Liver (tissue), 9 donors: ENCODE data around the gene KATNB1. TPM values are rescaled to one million over a fixed set of nuclear protein-coding genes. Genes with fewer than 3 reads are reported as not detected.

Experiments used
- DNase-seq: peaks from one replicate; pipeline ENCODE4 v3.0.0-alpha.2; 2017; ENCODE audit warnings: low spot score
- H3K27ac ChIP-seq, 2 donors: one replicate each; pipeline ENCODE4 v1.7.0; 2013; ENCODE audit warnings: inconsistent platforms in 2 of 2, low read length in 2 of 2, control low read depth in 1 of 2, low read depth in 1 of 2, mild to moderate bottlenecking in 1 of 2
- H3K27me3 ChIP-seq, 4 donors: one replicate each; pipeline versions ENCODE4 v1.6.1 to v1.7.0; 2013; ENCODE audit warnings: low read length in 3 of 4, inconsistent platforms in 1 of 4, mild to moderate bottlenecking in 1 of 4, moderate library complexity in 1 of 4; ENCODE audit not compliant: control insufficient read depth in 4 of 4, insufficient read depth in 4 of 4
- H3K36me3 ChIP-seq, 4 donors: one replicate each; pipeline versions ENCODE4 v1.6.1 to v1.7.0; 2013; ENCODE audit warnings: low read length in 3 of 4, mild to moderate bottlenecking in 3 of 4, low read depth in 1 of 4, moderate library complexity in 1 of 4; ENCODE audit not compliant: control insufficient read depth in 4 of 4, insufficient read depth in 3 of 4
- H3K4me1 ChIP-seq, 4 donors: one replicate each; pipeline versions ENCODE4 v1.6.1 to v1.7.0; 2013; ENCODE audit warnings: low read length in 3 of 4, mild to moderate bottlenecking in 3 of 4, moderate library complexity in 1 of 4; ENCODE audit not compliant: control insufficient read depth in 4 of 4, insufficient read depth in 4 of 4
- H3K4me3 ChIP-seq, 3 donors: one replicate each; pipeline versions ENCODE4 v1.6.1 to v1.7.0; 2013; ENCODE audit warnings: low read length in 3 of 3, control low read depth in 1 of 3, low read depth in 1 of 3, mild to moderate bottlenecking in 1 of 3
- H3K9ac ChIP-seq, 2 donors: one replicate each; pipeline ENCODE4 v1.7.0; 2013; ENCODE audit warnings: low read length in 2 of 2, mild to moderate bottlenecking in 2 of 2, moderate library complexity in 2 of 2, control low read depth in 1 of 2, low read depth in 1 of 2
- H3K9me3 ChIP-seq, 4 donors: one replicate each; pipeline versions ENCODE4 v1.6.1 to v1.7.0; 2013; ENCODE audit warnings: low read length in 3 of 4; ENCODE audit not compliant: control insufficient read depth in 4 of 4
- EGR1 ChIP-seq, 2 donors: IDR thresholded peaks; 2 replicates each; pipeline ENCODE4 v1.6.1; 2016 to 2018; ENCODE audit warnings: antibody characterized with exemption in 2 of 2, low read depth in 2 of 2
- FOXA1 ChIP-seq: IDR thresholded peaks from 2 replicates; pipeline ENCODE4 v1.6.1; 2016; ENCODE audit warnings: antibody characterized with exemption
- FOXA2 ChIP-seq: IDR thresholded peaks from 2 replicates; pipeline ENCODE4 v1.6.1; 2016; ENCODE audit warnings: antibody characterized with exemption
- GABPA ChIP-seq, 2 donors: IDR thresholded peaks in 1 of 2; conservative IDR thresholded peaks in 1 of 2; 2 replicates each; pipeline ENCODE4 v1.6.1; 2016; ENCODE audit warnings: antibody characterized with exemption in 2 of 2, mild to moderate bottlenecking in 1 of 2, moderate library complexity in 1 of 2
- HNF4A ChIP-seq, 2 donors: conservative IDR thresholded peaks; 2 replicates each; pipeline ENCODE4 v1.6.1; 2016; ENCODE audit warnings: antibody characterized with exemption in 2 of 2, mild to moderate bottlenecking in 2 of 2
- HNF4G ChIP-seq: IDR thresholded peaks from 2 replicates; pipeline ENCODE4 v1.6.1; 2016; ENCODE audit warnings: antibody characterized with exemption
- NR2F2 ChIP-seq: IDR thresholded peaks from 2 replicates; pipeline ENCODE4 v1.6.1; 2016; ENCODE audit warnings: antibody characterized with exemption
- RAD21 ChIP-seq, 2 donors: IDR thresholded peaks; 2 replicates each; pipeline ENCODE4 v1.6.1; 2016; ENCODE audit warnings: antibody characterized with exemption in 2 of 2, mild to moderate bottlenecking in 2 of 2
- REST ChIP-seq: IDR thresholded peaks from 2 replicates; pipeline ENCODE4 v1.6.1; 2016; ENCODE audit warnings: antibody characterized with exemption, mild to moderate bottlenecking
- RXRA ChIP-seq, 2 donors: IDR thresholded peaks; 2 replicates each; pipeline ENCODE4 v1.6.1; 2017 to 2018; ENCODE audit warnings: antibody characterized with exemption in 2 of 2, mild to moderate bottlenecking in 1 of 2
- SP1 ChIP-seq: IDR thresholded peaks from 2 replicates; pipeline ENCODE4 v1.6.1; 2018; ENCODE audit warnings: antibody characterized with exemption, mild to moderate bottlenecking
- TAF1 ChIP-seq: conservative IDR thresholded peaks from 2 replicates; pipeline ENCODE4 v1.6.1; 2016; ENCODE audit warnings: antibody characterized with exemption, mild to moderate bottlenecking
- YY1 ChIP-seq: IDR thresholded peaks from 2 replicates; pipeline ENCODE4 v1.6.1; 2016; ENCODE audit warnings: antibody characterized with exemption, mild to moderate bottlenecking
- ZBTB33 ChIP-seq: IDR thresholded peaks from 2 replicates; pipeline ENCODE4 v1.6.1; 2016; ENCODE audit warnings: antibody characterized with exemption
- WGBS: extraction: QIAGEN DNeasy Blood & Tissue Kit; methylation state at CpG from one replicate; pipeline ENCODE4 v1.1.7; 2013; 5-methylcytosine and 5-hydroxymethylcytosine counted together
- polyA plus RNA-seq, 2 donors: library from polyadenylated mRNA; stranded (reverse) in 1 of 2; unstranded in 1 of 2; fragments of 200-250 nt in 1 of 2; fragments of >200 nt in 1 of 2; fragmentation: Nextera tagmentation in 1 of 2; extraction: Ambion mirVana in 1 of 2; gene quantifications; one replicate each; pipeline versions ENCODE4 v1.2.1 to v1.2.3, GENCODE V29; 2013 to 2015
- total RNA-seq, 2 donors: library from RNA; depleted of rRNA; stranded (reverse); fragments of >200 nt; gene quantifications; one replicate each; pipeline ENCODE4 v1.2.3, GENCODE V29; 2014
- TF ChIP-seq, protein P1 (sequence below): fragments of 150-350 bp; IDR thresholded peaks from 2 replicates; pipeline ENCODE4 v1.5.1; 2017; ENCODE audit warnings: improper control_type of control experiment, low read depth, low read length; ENCODE audit not compliant: missing input control
- TF ChIP-seq, protein P2 (sequence below): IDR thresholded peaks from 2 replicates; pipeline ENCODE4 v1.6.1; 2016; ENCODE audit warnings: antibody characterized with exemption
- TF ChIP-seq, protein P3 (sequence below): IDR thresholded peaks from 2 replicates; pipeline ENCODE4 v1.6.1; 2016; ENCODE audit warnings: antibody characterized with exemption
- donor health status: healthy.
- donor health status: healthy.
- donor health status: healthy.
- donor health status: healthy.
- donor health status: healthy.

KATNB1 gene
- total and polyA plus RNA-seq, 4 donors, result 4.5 to 16.4 (median 7.5) TPM

DNA sequence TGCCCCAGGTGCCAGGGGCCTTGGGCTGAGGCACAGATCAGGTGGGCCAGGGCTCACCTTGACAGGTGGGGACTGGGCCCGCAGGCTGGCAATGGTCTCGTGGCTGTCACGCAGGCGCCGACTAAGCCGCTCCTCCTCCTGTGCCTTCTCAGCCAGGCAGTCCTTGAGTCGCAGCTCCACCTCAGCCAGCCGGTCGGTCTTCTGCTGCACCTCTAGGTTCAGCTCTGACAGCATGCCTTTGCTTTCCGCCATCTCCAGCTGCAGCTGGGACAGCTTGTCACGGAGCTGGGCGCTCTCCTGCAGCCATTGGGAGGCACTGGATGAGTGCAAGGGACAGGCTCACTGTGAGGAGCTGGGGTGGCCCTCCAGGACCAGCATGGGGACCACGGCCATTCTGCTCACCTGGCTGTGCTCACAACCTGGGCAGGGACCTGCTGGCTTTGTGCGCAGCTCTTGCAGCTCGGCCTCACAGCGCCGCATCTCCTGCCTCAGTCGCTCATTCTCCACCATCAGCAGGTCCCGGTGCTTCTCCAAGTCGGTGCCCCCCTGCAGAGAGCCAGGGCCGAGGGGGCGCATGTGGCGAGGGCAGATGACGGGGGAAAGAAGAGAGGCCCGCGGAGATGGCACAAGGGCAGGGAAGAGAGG, 35.7 kb downstream of the KATNB1 start:
- no peaks in the 10 kb centered on the region for H3K4me1 ChIP-seq
- no peak overlapping the region for H3K27ac ChIP-seq
- no peaks in the 10 kb centered on the region for H3K27me3 ChIP-seq
- WGBS, result 94% methylated on average over 26 of the region's 26 CpGs
- H3K4me3 ChIP-seq, result no peak overlapping the region
- peaks cover 21 to 65% (median 34%) of the 10 kb centered on the region in 4 donors for H3K36me3 ChIP-seq
- TF ChIP-seq EGR1 (IDR thresholded peaks at IDR 0.05; ENCODE audit: low read depth in 2 of 2) (no peak), TAF1 (no peak), YY1 (no peak), FOXA1 (no peak), FOXA2 (no peak), REST (no peak), HNF4G (no peak), GABPA (IDR thresholded peaks at IDR 0.05 in 1 of 2, conservative IDR thresholded peaks at IDR 0.05 in 1 of 2) (no peak), HNF4A (conservative IDR thresholded peaks at IDR 0.05) (no peak), RXRA (IDR thresholded peaks at IDR 0.05) (no peak), ZBTB33 (no peak), SP1 (no peak), NR2F2 (no peak), RAD21 (IDR thresholded peaks at IDR 0.05) (no peak)
- TF ChIP-seq, protein P1, sequence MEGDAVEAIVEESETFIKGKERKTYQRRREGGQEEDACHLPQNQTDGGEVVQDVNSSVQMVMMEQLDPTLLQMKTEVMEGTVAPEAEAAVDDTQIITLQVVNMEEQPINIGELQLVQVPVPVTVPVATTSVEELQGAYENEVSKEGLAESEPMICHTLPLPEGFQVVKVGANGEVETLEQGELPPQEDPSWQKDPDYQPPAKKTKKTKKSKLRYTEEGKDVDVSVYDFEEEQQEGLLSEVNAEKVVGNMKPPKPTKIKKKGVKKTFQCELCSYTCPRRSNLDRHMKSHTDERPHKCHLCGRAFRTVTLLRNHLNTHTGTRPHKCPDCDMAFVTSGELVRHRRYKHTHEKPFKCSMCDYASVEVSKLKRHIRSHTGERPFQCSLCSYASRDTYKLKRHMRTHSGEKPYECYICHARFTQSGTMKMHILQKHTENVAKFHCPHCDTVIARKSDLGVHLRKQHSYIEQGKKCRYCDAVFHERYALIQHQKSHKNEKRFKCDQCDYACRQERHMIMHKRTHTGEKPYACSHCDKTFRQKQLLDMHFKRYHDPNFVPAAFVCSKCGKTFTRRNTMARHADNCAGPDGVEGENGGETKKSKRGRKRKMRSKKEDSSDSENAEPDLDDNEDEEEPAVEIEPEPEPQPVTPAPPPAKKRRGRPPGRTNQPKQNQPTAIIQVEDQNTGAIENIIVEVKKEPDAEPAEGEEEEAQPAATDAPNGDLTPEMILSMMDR, result no peak
- TF ChIP-seq, protein P2, sequence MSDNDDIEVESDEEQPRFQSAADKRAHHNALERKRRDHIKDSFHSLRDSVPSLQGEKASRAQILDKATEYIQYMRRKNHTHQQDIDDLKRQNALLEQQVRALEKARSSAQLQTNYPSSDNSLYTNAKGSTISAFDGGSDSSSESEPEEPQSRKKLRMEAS, result no peak
- TF ChIP-seq, protein P3, sequence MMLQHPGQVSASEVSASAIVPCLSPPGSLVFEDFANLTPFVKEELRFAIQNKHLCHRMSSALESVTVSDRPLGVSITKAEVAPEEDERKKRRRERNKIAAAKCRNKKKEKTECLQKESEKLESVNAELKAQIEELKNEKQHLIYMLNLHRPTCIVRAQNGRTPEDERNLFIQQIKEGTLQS, result no peak
- no peak overlapping the region for H3K9ac ChIP-seq
- no peak for DNase-seq
- no peaks in the 10 kb centered on the region for H3K9me3 ChIP-seq
